GM18861 (cell line): Measurements from ENCODE around the gene SMARCA2.

Source experiments
- ATAC-seq: cut with Tn5 transposase; IDR thresholded peaks from one replicate; pipeline ENCODE4 v1.9.1; 2021; ENCODE audit not compliant: unreplicated experiment

SMARCA2 gene

GRCh38 chr9:2164268-2164667, 149.1 kb downstream of the SMARCA2 start:
- ATAC-seq = no peak

GRCh38 chr9:2166203-2166602, 151.1 kb downstream of the SMARCA2 start:
- ATAC-seq = no peak

- no peak for ATAC-seq
Observed at GRCh38 chr9:2169035-2169434, 153.9 kb downstream of the SMARCA2 start.

GRCh38 chr9:2170722-2171121, 155.6 kb downstream of the SMARCA2 start:
- no peak for ATAC-seq

- ATAC-seq = no peak
Observed at GRCh38 chr9:2173170-2173569, 158.0 kb downstream of the SMARCA2 start.

- ATAC-seq = no peak
Observed at GRCh38 chr9:2173861-2174260, 158.7 kb downstream of the SMARCA2 start.

- ATAC-seq = no peak
Observed at GRCh38 chr9:2174306-2174705, 159.2 kb downstream of the SMARCA2 start.

- no peak for ATAC-seq
Observed at GRCh38 chr9:2174911-2175310, 159.8 kb downstream of the SMARCA2 start.

- no peak for ATAC-seq
Observed at GRCh38 chr9:2177121-2177520, 162.0 kb downstream of the SMARCA2 start.

GRCh38 chr9:2178034-2178734, 163.0 kb downstream of the SMARCA2 start:
- ATAC-seq = no peak

GRCh38 chr9:2179567-2179966, 164.4 kb downstream of the SMARCA2 start:
- no peak for ATAC-seq

- no peak for ATAC-seq
Observed at GRCh38 chr9:2180154-2180553, 165.0 kb downstream of the SMARCA2 start.

- ATAC-seq = no peak
Observed at GRCh38 chr9:2180704-2181103, 165.6 kb downstream of the SMARCA2 start.

- ATAC-seq = no peak
Observed at GRCh38 chr9:2181792-2182191, 166.6 kb downstream of the SMARCA2 start.

- ATAC-seq = no peak
Observed at GRCh38 chr9:2190939-2191608, 175.9 kb downstream of the SMARCA2 start.

- no peak for ATAC-seq
Observed at GRCh38 chr9:2191609-2191972, 176.4 kb downstream of the SMARCA2 start.

- no peak for ATAC-seq
Observed at GRCh38 chr9:2192356-2192979, 177.3 kb downstream of the SMARCA2 start.

- ATAC-seq = no peak
Observed at GRCh38 chr9:2193552-2193951, 178.4 kb downstream of the SMARCA2 start.

GRCh38 chr9:2195211-2195610, 180.1 kb downstream of the SMARCA2 start:
- ATAC-seq = no peak

GRCh38 chr9:2196757-2197156, 181.6 kb downstream of the SMARCA2 start:
- no peak for ATAC-seq

- no peak for ATAC-seq
Observed at GRCh38 chr9:2198956-2199635, 183.9 kb downstream of the SMARCA2 start.
